Coronary artery (tissue), 2 donors: ENCODE measurements around the gene DIP2C.
"Not testable (repeated sequence)": the region's sequence is repeated elsewhere in the genome, so short reads cannot be mapped to it uniquely, and the experiment has no call there.

Experiments
- DNase-seq: peaks from one replicate; pipeline ENCODE4 v3.0.0-alpha.2; 2017; ENCODE audit warnings: low spot score
- H3K27ac ChIP-seq, 2 donors: fragments of 200-600 bp; sonication (generic); one replicate each; pipeline ENCODE4 v1.5.1; 2016 to 2019
- H3K4me3 ChIP-seq: fragments of 200-600 bp; sonication (generic); 2 replicates; pipeline ENCODE4 v1.5.1; 2016; ENCODE audit warnings: mild to moderate bottlenecking, moderate library complexity
- TF ChIP-seq, protein P1 (sequence below): fragments of 200-600 bp; sonication (generic); IDR thresholded peaks from one replicate; pipeline ENCODE4 v1.5.1; 2019; ENCODE audit warnings: antibody characterized with exemption

Gene DIP2C

DNA sequence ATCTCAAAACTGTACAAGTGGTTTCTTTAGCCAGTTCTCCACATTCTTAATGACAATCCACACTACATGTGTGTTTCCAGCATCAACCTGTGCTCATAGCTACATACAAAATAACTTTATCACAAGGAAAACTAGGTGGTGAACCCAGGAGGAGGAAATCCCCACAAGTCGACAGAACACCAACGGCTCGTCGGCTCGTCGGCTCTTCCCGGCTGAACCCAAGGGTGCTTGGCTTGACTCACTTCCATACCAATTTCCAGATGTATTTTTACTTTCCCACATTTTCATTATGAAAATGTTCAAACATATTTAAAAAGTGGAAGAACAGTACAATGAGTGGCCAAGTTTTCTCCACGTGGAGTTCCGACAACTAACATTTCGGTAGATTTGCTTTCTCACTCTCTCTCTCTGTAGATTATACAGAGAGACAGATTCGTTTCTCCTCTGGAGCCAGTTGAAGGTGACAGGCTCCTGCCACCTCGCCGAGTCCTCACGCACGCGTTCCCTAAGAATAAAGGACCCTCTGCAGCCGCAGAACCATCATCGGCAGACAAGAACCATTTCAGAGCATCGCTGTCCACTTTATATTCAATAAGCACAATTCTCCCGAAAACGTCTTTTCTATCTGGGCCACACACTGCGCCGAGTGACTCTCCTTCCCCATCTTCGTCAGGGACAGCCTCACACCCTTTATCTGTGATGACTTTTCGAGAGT is 53.3 kb downstream of the DIP2C start:
- no peak for DNase-seq
- TF ChIP-seq, protein P1, sequence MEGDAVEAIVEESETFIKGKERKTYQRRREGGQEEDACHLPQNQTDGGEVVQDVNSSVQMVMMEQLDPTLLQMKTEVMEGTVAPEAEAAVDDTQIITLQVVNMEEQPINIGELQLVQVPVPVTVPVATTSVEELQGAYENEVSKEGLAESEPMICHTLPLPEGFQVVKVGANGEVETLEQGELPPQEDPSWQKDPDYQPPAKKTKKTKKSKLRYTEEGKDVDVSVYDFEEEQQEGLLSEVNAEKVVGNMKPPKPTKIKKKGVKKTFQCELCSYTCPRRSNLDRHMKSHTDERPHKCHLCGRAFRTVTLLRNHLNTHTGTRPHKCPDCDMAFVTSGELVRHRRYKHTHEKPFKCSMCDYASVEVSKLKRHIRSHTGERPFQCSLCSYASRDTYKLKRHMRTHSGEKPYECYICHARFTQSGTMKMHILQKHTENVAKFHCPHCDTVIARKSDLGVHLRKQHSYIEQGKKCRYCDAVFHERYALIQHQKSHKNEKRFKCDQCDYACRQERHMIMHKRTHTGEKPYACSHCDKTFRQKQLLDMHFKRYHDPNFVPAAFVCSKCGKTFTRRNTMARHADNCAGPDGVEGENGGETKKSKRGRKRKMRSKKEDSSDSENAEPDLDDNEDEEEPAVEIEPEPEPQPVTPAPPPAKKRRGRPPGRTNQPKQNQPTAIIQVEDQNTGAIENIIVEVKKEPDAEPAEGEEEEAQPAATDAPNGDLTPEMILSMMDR: no peak
- H3K27ac ChIP-seq: no peak overlapping the region
- no peak overlapping the region for H3K4me3 ChIP-seq

DNA sequence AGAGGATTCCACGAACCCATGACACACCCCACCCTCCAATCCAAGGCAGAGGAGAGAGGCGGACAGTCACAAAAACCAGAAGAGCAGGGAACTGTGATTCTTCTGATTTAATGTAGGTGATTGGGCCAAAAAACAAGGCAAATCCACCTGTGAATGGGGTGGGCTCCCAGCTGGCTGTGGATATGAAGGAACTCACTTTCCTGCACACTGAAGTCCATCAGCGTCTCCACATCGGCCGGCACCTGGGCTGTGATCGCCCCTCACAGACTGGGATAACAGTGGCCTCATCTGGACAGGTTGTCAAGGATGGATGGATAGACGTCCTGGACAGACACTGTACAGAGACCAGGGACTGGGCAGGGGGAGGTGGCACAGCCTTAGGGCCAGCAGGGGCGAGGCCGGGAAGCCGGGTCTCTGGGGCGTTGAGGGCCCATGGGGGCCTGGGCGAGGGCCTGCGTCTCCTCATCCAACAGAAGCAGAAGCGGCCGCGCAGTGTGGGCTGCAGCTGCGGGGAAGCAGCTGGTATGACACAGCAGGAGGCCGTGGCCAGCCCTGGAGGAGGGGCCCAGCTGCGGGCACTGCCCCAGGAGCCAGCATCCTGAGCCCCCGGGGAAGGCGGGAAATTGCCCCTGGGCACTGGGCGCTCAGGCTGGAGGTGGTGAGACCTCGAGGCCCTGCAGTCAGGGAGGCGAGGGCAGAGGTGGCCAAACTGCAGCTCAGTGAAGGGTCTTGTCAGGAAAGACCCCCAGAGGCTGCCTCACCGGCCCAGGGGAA is 54.2 kb downstream of the DIP2C start:
- no peak for DNase-seq
- no peak overlapping the region for H3K4me3 ChIP-seq
- TF ChIP-seq, protein P1: no peak
- no peak overlapping the region for H3K27ac ChIP-seq

DNA sequence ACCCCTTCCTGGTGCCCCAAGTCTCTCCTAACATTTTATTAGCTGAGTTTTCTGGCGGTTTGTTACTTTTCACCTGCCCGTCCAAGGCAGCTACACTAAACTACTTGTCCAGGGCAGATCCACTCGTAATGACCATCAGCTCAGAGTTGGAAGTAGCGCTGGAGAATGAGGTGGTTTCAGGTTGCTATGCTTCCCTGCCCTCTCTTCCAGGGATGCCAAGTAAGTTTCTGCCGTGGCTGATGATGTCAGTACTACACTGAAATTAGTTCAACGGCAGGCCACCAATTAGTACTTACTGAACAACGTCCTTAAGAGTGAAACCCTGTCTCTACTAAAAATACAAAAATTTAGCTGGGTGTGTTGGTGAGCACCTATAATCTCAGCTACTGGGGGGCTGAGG is 55.2 kb downstream of the DIP2C start:
- Histone ChIP-seq H3K27ac (no peak overlapping the region), H3K4me3 (no peak overlapping the region)
- DNase-seq: no peak
- TF ChIP-seq, protein P1: no peak

DNA sequence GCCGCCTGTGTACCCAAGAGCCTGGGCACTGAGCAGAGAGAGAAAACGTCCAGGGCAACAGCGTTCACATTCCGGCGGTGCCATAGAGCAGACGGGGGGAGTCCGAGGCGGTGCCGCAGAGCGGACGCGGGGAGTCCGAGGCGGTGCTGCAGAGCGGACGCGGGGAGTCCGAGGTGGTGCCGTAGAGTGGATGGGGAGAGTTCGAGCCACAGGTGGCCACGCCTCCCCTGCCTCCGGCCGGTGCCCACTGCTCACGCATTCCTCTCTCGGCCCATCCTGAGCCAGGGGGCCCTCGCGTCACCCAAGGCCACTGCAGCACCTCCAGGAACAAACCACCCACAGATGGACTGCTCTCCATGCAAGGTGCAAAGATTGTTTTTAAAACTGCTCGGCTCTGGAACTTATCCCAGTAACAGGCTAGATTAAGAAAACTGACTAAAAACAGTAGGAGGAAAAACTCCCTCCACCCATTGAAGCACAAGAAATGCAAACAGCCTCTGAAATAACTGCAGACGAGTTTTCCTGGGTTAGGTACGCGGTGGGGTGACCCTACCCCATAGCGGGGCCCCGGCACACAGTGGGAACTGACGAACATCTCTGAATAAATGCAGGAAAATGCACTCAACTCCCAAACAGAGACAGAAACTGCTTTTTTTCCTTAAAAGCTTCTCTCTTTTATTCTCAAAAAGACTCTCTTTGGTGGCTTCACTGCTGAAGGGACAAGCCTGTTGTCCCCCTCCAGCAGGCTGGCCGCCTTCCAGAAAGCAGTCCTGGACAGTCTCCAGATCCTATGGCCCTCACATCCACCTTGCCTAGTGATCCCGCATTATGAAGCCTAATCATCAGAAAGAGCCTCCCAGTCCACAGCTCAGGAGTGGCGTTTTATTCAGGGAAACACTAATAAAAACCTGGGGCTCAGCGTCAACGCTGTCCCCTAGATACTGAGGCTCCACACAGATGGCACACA is 55.9 kb downstream of the DIP2C start:
- DNase-seq: no peak
- H3K27ac ChIP-seq: peak overlapping the region; percentile 16 to 63
- peak overlapping the region; percentile 56 for H3K4me3 ChIP-seq
- TF ChIP-seq, protein P1: no peak

DNA sequence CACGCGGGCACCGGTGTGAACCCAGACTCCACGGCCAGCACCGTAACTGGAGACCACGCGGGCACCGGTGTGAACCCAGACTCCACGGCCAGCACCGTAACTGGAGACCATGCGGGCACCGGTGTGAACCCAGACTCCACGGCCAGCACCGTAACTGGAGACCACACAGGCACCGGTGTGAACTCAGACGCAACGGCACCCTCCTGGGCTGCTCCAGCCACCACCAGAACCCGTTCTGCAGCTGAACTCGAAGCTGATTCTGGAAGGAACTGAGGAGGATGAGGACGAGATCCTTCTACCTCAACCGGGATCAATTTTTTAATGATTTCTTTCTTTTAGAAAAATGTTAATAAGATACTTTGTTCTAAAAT is 56.7 kb downstream of the DIP2C start:
- not testable (repeated sequence) for DNase-seq, H3K4me3 ChIP-seq, H3K27ac ChIP-seq

DNA sequence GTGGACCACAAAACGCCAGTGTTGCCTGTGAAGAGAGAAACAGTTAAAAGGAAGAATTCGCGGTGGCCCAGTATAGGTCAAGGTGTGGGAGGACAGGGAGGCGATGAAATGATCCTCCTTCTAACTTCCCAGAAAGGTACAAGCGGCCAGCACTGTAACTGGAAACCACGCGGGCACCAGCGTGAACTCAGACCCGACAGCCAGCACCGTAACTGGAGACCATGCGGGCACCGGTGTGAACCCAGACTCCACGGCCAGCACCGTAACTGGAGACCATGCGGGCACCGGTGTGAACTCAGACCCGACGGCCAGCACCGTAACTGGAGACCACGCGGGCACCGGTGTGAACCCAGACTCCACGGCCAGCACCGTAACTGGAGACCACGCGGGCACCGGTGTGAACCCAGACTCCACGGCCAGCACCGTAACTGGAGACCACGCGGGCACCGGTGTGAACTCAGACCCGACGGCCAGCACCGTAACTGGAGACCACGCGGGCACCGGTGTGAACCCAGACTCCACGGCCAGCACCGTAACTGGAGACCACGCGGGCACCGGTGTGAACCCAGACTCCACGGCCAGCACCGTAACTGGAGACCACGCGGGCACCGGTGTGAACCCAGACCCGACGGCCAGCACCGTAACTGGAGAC is 57.2 kb downstream of the DIP2C start:
- DNase-seq, H3K4me3 ChIP-seq, H3K27ac ChIP-seq: not testable (repeated sequence)

DNA sequence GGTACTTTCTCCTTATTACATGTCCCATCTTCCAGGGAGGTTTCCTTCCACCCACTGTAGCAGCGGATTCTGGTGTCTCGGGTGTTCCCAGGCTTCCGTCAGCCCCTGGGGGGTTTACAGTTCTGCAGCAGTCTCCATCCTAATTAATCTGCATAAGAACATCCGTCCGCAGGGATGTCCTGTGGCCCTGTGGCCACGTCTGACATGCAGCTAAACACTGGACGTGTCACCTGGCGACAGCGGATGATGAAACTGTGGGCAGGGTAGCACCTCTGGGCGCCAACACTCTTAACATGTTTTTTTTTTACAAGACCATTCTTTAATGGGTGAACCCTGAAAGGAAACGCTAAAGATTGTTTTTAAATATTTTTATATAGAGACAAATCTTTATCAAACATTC is 58.2 kb downstream of the DIP2C start:
- TF ChIP-seq, protein P1: no peak
- no peak overlapping the region for H3K27ac ChIP-seq
- no peak for DNase-seq
- no peak overlapping the region for H3K4me3 ChIP-seq
